Suprapubic skin (tissue), 4 donors: ENCODE measurements around the gene CABP2.
A peak's percentile ranks its signal among the peaks of the same experiment; 100 is the strongest.

Experiments
- EP300 ChIP-seq: sonication (generic); formaldehyde crosslinking; IDR thresholded peaks from one replicate; pipeline ENCODE4 v1.6.1; 2017; ENCODE audit warnings: antibody characterized with exemption
- POLR2A ChIP-seq, 2 donors: fragments of 450-650 bp; IDR thresholded peaks; one replicate each; pipeline ENCODE4 v1.6.1; 2017; ENCODE audit warnings: antibody characterized with exemption in 2 of 2, mild to moderate bottlenecking in 2 of 2, moderate library complexity in 2 of 2
- POLR2AphosphoS5 ChIP-seq, 3 donors: sonication (generic); formaldehyde crosslinking; IDR thresholded peaks; one replicate each; pipeline ENCODE4 v1.6.1; 2017; ENCODE audit warnings: antibody characterized with exemption in 3 of 3
- TF ChIP-seq, protein P1 (sequence below), 2 donors: fragments of 200-600 bp in 1 of 2; fragments of 450-650 bp in 1 of 2; sonication (generic) in 1 of 2; IDR thresholded peaks; one replicate each; pipeline ENCODE4 v1.5.1; 2016 to 2019; ENCODE audit warnings: antibody characterized with exemption in 2 of 2, mild to moderate bottlenecking in 1 of 2, moderate library complexity in 1 of 2

DNA sequence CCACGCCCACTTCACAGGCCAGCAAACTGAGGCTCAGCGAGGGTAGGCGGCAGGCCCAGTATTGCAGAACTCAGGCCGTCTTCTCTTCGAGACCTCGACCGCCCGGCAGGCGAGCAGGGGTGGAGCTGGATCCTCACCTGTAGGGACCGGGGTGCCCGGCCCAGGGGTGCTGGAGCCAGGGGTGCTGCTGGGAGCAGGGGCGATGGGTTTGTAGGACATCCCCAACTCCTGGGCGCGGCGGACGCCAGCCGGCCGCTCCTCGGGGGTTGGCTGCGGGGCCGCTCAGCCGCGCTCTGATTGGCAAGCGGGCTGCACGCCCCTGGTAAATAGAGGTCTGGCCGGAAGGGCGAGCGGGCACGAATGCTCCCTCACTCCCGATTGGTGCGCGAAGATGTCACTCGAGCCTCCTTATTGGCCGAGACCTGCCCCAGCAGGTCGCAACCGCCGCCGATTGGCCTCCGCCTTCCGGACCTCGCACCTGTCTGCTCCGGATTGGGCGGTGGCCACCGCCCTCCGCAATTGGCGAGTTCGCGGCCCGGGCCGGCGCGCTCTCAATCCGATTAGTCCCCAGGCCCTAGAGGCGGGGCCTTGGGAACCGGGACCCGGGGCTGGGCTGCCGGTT, 15.3 kb downstream of the CABP2 start, which contains the start of gene CDK2AP2:
- TF ChIP-seq, protein P1, sequence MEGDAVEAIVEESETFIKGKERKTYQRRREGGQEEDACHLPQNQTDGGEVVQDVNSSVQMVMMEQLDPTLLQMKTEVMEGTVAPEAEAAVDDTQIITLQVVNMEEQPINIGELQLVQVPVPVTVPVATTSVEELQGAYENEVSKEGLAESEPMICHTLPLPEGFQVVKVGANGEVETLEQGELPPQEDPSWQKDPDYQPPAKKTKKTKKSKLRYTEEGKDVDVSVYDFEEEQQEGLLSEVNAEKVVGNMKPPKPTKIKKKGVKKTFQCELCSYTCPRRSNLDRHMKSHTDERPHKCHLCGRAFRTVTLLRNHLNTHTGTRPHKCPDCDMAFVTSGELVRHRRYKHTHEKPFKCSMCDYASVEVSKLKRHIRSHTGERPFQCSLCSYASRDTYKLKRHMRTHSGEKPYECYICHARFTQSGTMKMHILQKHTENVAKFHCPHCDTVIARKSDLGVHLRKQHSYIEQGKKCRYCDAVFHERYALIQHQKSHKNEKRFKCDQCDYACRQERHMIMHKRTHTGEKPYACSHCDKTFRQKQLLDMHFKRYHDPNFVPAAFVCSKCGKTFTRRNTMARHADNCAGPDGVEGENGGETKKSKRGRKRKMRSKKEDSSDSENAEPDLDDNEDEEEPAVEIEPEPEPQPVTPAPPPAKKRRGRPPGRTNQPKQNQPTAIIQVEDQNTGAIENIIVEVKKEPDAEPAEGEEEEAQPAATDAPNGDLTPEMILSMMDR (IDR thresholded peaks at IDR 0.05), result no peak
- no peak for TF ChIP-seq POLR2A (IDR thresholded peaks at IDR 0.05)
- peak in 2 of 3 donors; percentile 55 to 68 for TF ChIP-seq POLR2AphosphoS5 (IDR thresholded peaks at IDR 0.05)
- no peak for TF ChIP-seq EP300
